Left ventricle myocardium inferior (tissue), 1 donor: Measurements from ENCODE around the gene TNFRSF21. TPM values are rescaled to one million over a fixed set of nuclear protein-coding genes. Genes with fewer than 3 reads are reported as not detected.

Experiments used
- DNase-seq: peaks from one replicate; pipeline ENCODE4 v3.0.0-alpha.2; 2020
- H3K27ac ChIP-seq: fragments of 200-600 bp; replicated peaks from 2 replicates; pipeline ENCODE4 v1.8.0; 2021
- H3K27me3 ChIP-seq: fragments of 200-600 bp; 2 replicates; pipeline ENCODE4 v1.8.0; 2021; ENCODE audit warnings: low read depth
- H3K36me3 ChIP-seq: fragments of 200-600 bp; 2 replicates; pipeline ENCODE4 v1.8.0; 2021
- H3K4me1 ChIP-seq: fragments of 200-600 bp; 2 replicates; pipeline ENCODE4 v1.8.0; 2021
- H3K4me3 ChIP-seq: fragments of 200-600 bp; 2 replicates; pipeline ENCODE4 v1.8.0; 2021; ENCODE audit warnings: mild to moderate bottlenecking, moderate library complexity
- H3K9me3 ChIP-seq: fragments of 200-600 bp; replicated peaks from 2 replicates; pipeline ENCODE4 v1.8.0; 2021
- CTCF ChIP-seq: fragments of 200-600 bp; IDR thresholded peaks from 2 replicates; pipeline ENCODE4 v1.8.0; 2021; ENCODE audit warnings: antibody characterized with exemption, mild to moderate bottlenecking, borderline replicate concordance
- intact Hi-C: fragments of 100-400 bp; cut with micrococcal nuclease; formaldehyde crosslinking; loops from one replicate; pipeline ENCODE4 v1.11.0; 2022
- total RNA-seq: library from RNA; stranded (reverse); fragmentation: NEBNext Ultra II Directional; extraction: Animal tissue kit (Norgen Biotek cat#: 25700); gene quantifications from one replicate; pipeline ENCODE4 v1.2.1, GENCODE V29; 2021
- donor health status: DM: no; HTN: yes; CAD: no; lungs with severe emphysema.

Gene TNFRSF21
- total RNA-seq, 1 donor from 2014 or later: 6.3 TPM

- Histone ChIP-seq H3K27me3 (no peaks in the 10 kb centered on the region), H3K4me1 (peaks cover 45% of the 10 kb centered on the region), H3K9me3 (no peaks in the 10 kb centered on the region), H3K36me3 (no peaks in the 10 kb centered on the region), H3K4me3 (no peak overlapping the region), H3K27ac (peak overlapping the region; percentile 67)
- intact Hi-C loops: no loop called here
- no peak for TF ChIP-seq CTCF
- DNase-seq: no peak
These were observed 62.4 kb downstream of the TNFRSF21 start for GRCh38 chr6:47247227-47247797.

GRCh38 chr6:47246551-47246950, 63.2 kb downstream of the TNFRSF21 start:
- Histone ChIP-seq H3K4me1 (peaks cover 53% of the 10 kb centered on the region), H3K36me3 (no peaks in the 10 kb centered on the region), H3K27me3 (no peaks in the 10 kb centered on the region), H3K4me3 (no peak overlapping the region), H3K9me3 (no peaks in the 10 kb centered on the region), H3K27ac (peak overlapping the region; percentile 67)
- no peak for DNase-seq
- intact Hi-C loops: no loop called here
- no peak for TF ChIP-seq CTCF

- H3K27ac ChIP-seq: peak overlapping the region; percentile 67
- peaks cover 54% of the 10 kb centered on the region for H3K4me1 ChIP-seq
- no peak for TF ChIP-seq CTCF
These were observed 63.8 kb downstream of the TNFRSF21 start for GRCh38 chr6:47245745-47246371.

GRCh38 chr6:47242483-47243386, 67.0 kb downstream of the TNFRSF21 start:
- intact Hi-C loops: no loop called here
- Histone ChIP-seq H3K4me1 (peaks cover 44% of the 10 kb centered on the region), H3K36me3 (no peaks in the 10 kb centered on the region), H3K27ac (peak overlapping the region; percentile 41), H3K9me3 (no peaks in the 10 kb centered on the region), H3K27me3 (peaks cover 34% of the 10 kb centered on the region), H3K4me3 (no peak overlapping the region)
- peak; percentile 89 for DNase-seq
- no peak for TF ChIP-seq CTCF

More at GRCh38 chr6:47245745-47246371, 63.8 kb downstream of the TNFRSF21 start:
- H3K9me3 ChIP-seq: no peaks in the 10 kb centered on the region
- no peaks in the 10 kb centered on the region for H3K36me3 ChIP-seq
- DNase-seq: no peak
- intact Hi-C loops: no loop called here
- no peak overlapping the region for H3K4me3 ChIP-seq
- peaks cover 2% of the 10 kb centered on the region for H3K27me3 ChIP-seq

- Histone ChIP-seq H3K4me3 (no peak overlapping the region), H3K27ac (peak overlapping the region; percentile 41), H3K9me3 (no peaks in the 10 kb centered on the region), H3K27me3 (peaks cover 35% of the 10 kb centered on the region), H3K36me3 (no peaks in the 10 kb centered on the region), H3K4me1 (peaks cover 36% of the 10 kb centered on the region)
- intact Hi-C loops: no loop called here
- DNase-seq: no peak
- TF ChIP-seq CTCF: no peak
These were observed 67.8 kb downstream of the TNFRSF21 start for GRCh38 chr6:47241742-47242482.
